B cell (primary cell): Measurements from ENCODE around the gene EIF2AK2. TPM values are rescaled to one million over a fixed set of nuclear protein-coding genes. Genes with fewer than 3 reads are reported as not detected.

Source experiments
- ATAC-seq: fragments of 200-7000 bp; cut with Tn5 transposase; one replicate; pipeline ENCODE4 v1.10.0; 2021; ENCODE audit warnings: low read depth, mild to moderate bottlenecking, moderate number of reproducible peaks, moderate library complexity
- CTCF ChIA-PET: fragments of 350-600 bp; sonication (Branson Sonifier 250); formaldehyde crosslinking; loops from one replicate; lab custom pipeline; 2021; ENCODE audit warnings: antibody characterized with exemption, inconsistent platforms; lab: Charles Lee
- POLR2A ChIA-PET: fragments of 350-600 bp; sonication (Branson Sonifier 250); formaldehyde crosslinking; loops from one replicate; lab custom pipeline; 2021; ENCODE audit warnings: antibody characterized with exemption; lab: Charles Lee
- DNase-seq: peaks from one replicate; pipeline ENCODE4 v3.0.0; 2013
- H2AFZ ChIP-seq: 2 replicates; pipeline ENCODE4 v1.6.1; 2012; ENCODE audit warnings: mild to moderate bottlenecking, low read depth, low read length; ENCODE audit not compliant: insufficient read depth, poor library complexity, severe bottlenecking
- H3K27ac ChIP-seq, 2 donors: 1 replicate in 1 of 2; 2 replicates in 1 of 2; pipeline ENCODE4 v1.5.1; 2012 to 2013; ENCODE audit warnings: low read length in 2 of 2, mild to moderate bottlenecking in 2 of 2, moderate library complexity in 1 of 2
- H3K27me3 ChIP-seq, 4 experiments: fragments of 200-600 bp in 1 of 4; sonication (generic) in 1 of 4; replicated peaks in 1 of 4; 1 replicate in 2 of 4; 2 replicates in 2 of 4; pipeline versions ENCODE4 v1.6.1 to v1.7.0; 2013 to 2016; ENCODE audit warnings: low read length in 3 of 4, mild to moderate bottlenecking in 2 of 4, mixed read lengths in 1 of 4, moderate library complexity in 1 of 4; ENCODE audit not compliant: insufficient read depth in 4 of 4, control insufficient read depth in 3 of 4; ENCODE audit errors: control extremely low read depth in 1 of 4
- H3K36me3 ChIP-seq, 2 experiments: replicated peaks in 1 of 2; 1 replicate in 1 of 2; 2 replicates in 1 of 2; pipeline versions ENCODE4 v1.6.1 to v1.7.1; 2013; ENCODE audit warnings: low read length in 1 of 2; ENCODE audit not compliant: insufficient read depth in 2 of 2, control insufficient read depth in 1 of 2; ENCODE audit errors: control extremely low read depth in 1 of 2, extremely low read depth in 1 of 2
- H3K4me1 ChIP-seq, 2 donors: fragments of 200-600 bp in 1 of 2; sonication (generic) in 1 of 2; 1 replicate in 1 of 2; 2 replicates in 1 of 2; pipeline versions ENCODE4 v1.5.1 to v1.6.1; 2013 to 2017; ENCODE audit warnings: low read length in 2 of 2; ENCODE audit not compliant: control insufficient read depth in 2 of 2, insufficient read depth in 2 of 2
- H3K4me2 ChIP-seq: replicated peaks from 2 replicates; pipeline ENCODE3; 2012; ENCODE audit warnings: mild to moderate bottlenecking, low read depth, low read length; ENCODE audit not compliant: poor library complexity, severe bottlenecking
- H3K4me3 ChIP-seq, 5 experiments: fragments of 200-600 bp in 1 of 5; sonication (generic) in 1 of 5; 1 replicate in 3 of 5; 2 replicates in 2 of 5; pipeline versions ENCODE4 v1.5.1 to v1.7.0; 2011 to 2016; ENCODE audit warnings: low read length in 4 of 5, mild to moderate bottlenecking in 4 of 5, low read depth in 2 of 5, control low read depth in 1 of 5, moderate library complexity in 1 of 5; ENCODE audit not compliant: insufficient read depth in 1 of 5; ENCODE audit errors: control extremely low read depth in 1 of 5, extremely low read depth in 1 of 5
- H3K79me2 ChIP-seq: fragments of 200-600 bp; sonication (generic); one replicate; pipeline ENCODE4 v1.6.0; 2016; ENCODE audit warnings: low read length; ENCODE audit not compliant: control insufficient read depth, insufficient read depth
- H3K9ac ChIP-seq: fragments of 200-600 bp; sonication (generic); 2 replicates; pipeline ENCODE4 v1.6.1; 2017; ENCODE audit warnings: mild to moderate bottlenecking, low read length, moderate library complexity
- H3K9me3 ChIP-seq, 3 donors: one replicate each; pipeline versions ENCODE4 v1.6.1 to v1.7.1; 2013; ENCODE audit warnings: low read length in 2 of 3; ENCODE audit not compliant: control insufficient read depth in 2 of 3, insufficient read depth in 1 of 3; ENCODE audit errors: control extremely low read depth in 1 of 3
- H4K20me1 ChIP-seq: 2 replicates; pipeline ENCODE4 v1.6.0; 2012; ENCODE audit warnings: mild to moderate bottlenecking, low read length; ENCODE audit not compliant: insufficient read depth, control insufficient read depth, poor library complexity, severe bottlenecking
- H3K27ac Mint-ChIP-seq: one replicate; pipeline ENCODE4 v1.8.0; 2021; ENCODE audit warnings: mixed read lengths
- H3K27me3 Mint-ChIP-seq: one replicate; pipeline ENCODE4 v1.8.0; 2021; ENCODE audit warnings: mixed read lengths
- H3K4me1 Mint-ChIP-seq: one replicate; pipeline ENCODE4 v1.8.0; 2021; ENCODE audit warnings: mixed read lengths
- H3K4me3 Mint-ChIP-seq: one replicate; pipeline ENCODE4 v1.8.0; 2021; ENCODE audit warnings: mixed read lengths
- H3K9me3 Mint-ChIP-seq: one replicate; pipeline ENCODE4 v1.8.0; 2022; ENCODE audit warnings: mixed read lengths; ENCODE audit not compliant: insufficient read depth
- CTCF ChIP-seq: fragments of 200-600 bp; IDR thresholded peaks from one replicate; pipeline ENCODE4 v1.8.0; 2022; ENCODE audit warnings: antibody characterized with exemption, mild to moderate bottlenecking
- EZH2 ChIP-seq: IDR thresholded peaks from 2 replicates; pipeline ENCODE4 v1.6.1; 2012; ENCODE audit warnings: borderline replicate concordance, low read depth, mild to moderate bottlenecking, moderate library complexity, low read length; ENCODE audit not compliant: insufficient read depth, poor library complexity, severe bottlenecking
- WGBS: methylation state at CpG from one replicate; pipeline ENCODE4 v1.1.5; 2013; ENCODE audit warnings: missing lambda C conversion rate; ENCODE audit not compliant: insufficient coverage; 5-methylcytosine and 5-hydroxymethylcytosine counted together
- intact Hi-C: fragments of 100-400 bp; cut with micrococcal nuclease; formaldehyde crosslinking; loops from one replicate; pipeline ENCODE4 v1.10.0; 2022
- polyA plus RNA-seq: library from polyadenylated mRNA; depleted of rRNA; stranded (reverse); fragments of >200 nt; gene quantifications from 2 replicates; pipeline ENCODE4 v1.2.3, GENCODE V29; 2012
- total RNA-seq, 2 donors: library from RNA; stranded (reverse); fragments of 120-200 nt in 1 of 2; gene quantifications; 1 replicate in 1 of 2; 2 replicates in 1 of 2; pipeline versions ENCODE4 v1.2.3 to v1.2.4, GENCODE V29; 2013 to 2022

The EIF2AK2 gene
- total and polyA plus RNA-seq, 2 donors (not counting 1 experiment from before 2014, with no cell fraction given): 6.5 to 36.9 TPM

GRCh38 chr2:37192551-37192950 is 35.8 kb upstream of the EIF2AK2 start:
- H3K27me3 Mint-ChIP-seq: no peaks in the 10 kb centered on the region
- intact Hi-C loops: no loop called here
- no peak overlapping the region for H3K9ac ChIP-seq
- DNase-seq (no peak), ATAC-seq (no peak)
- H3K4me1 Mint-ChIP-seq: peaks cover 12% of the 10 kb centered on the region
- POLR2A ChIA-PET: interaction anchor here (0.7 kb wide), 1 partner anchor 59 kb away, joined by 5 read pairs; no protein-coding TSS in a partner anchor
- H3K27me3 ChIP-seq: no peaks in the 10 kb centered on the region
- H3K9me3 Mint-ChIP-seq: no peaks in the 10 kb centered on the region
- H3K4me3 Mint-ChIP-seq: no peak overlapping the region
- no peak overlapping the region for H3K4me3 ChIP-seq
- H3K4me1 ChIP-seq: peaks cover 7 to 14% of the 10 kb centered on the region in 2 donors
- H2AFZ ChIP-seq: no peak overlapping the region
- no peak overlapping the region for H3K27ac Mint-ChIP-seq
- H3K9me3 ChIP-seq: peaks cover 0 to 5% (median 0%) of the 10 kb centered on the region in 3 donors
- TF ChIP-seq EZH2 (no peak), CTCF (no peak)
- peaks cover 10% of the 10 kb centered on the region for H3K79me2 ChIP-seq
- CTCF ChIA-PET: interaction anchor here (0.7 kb wide), 1 partner anchor 1724 kb away, joined by 3 read pairs; no protein-coding TSS in a partner anchor
- H3K4me2 ChIP-seq: no peak overlapping the region
- H4K20me1 ChIP-seq: no peaks in the 10 kb centered on the region
- WGBS: no CpG with 5 or more reads among the region's 1 CpG
- no peak overlapping the region for H3K27ac ChIP-seq
- H3K36me3 ChIP-seq: no peaks in the 10 kb centered on the region

- no peak overlapping the region for H3K9ac ChIP-seq
- no peak overlapping the region for H3K27ac ChIP-seq
- peaks cover 3% of the 10 kb centered on the region for H3K27me3 Mint-ChIP-seq
- peaks cover 0 to 7% of the 10 kb centered on the region in 2 donors for H3K4me1 ChIP-seq
- DNase-seq (no peak), ATAC-seq (no peak)
- no peak overlapping the region for H3K4me3 ChIP-seq
- H3K4me3 Mint-ChIP-seq: no peak overlapping the region
- peaks cover 0 to 5% (median 0%) of the 10 kb centered on the region in 3 donors for H3K9me3 ChIP-seq
- H3K27me3 ChIP-seq: no peaks in the 10 kb centered on the region
- no peaks in the 10 kb centered on the region for H3K36me3 ChIP-seq
- no peak overlapping the region for H3K27ac Mint-ChIP-seq
- H2AFZ ChIP-seq: no peak overlapping the region
- peaks cover 2% of the 10 kb centered on the region for H3K79me2 ChIP-seq
- H3K9me3 Mint-ChIP-seq: no peaks in the 10 kb centered on the region
- 90% methylated on average over 6 of the region's 6 CpGs for WGBS
- no peak for TF ChIP-seq CTCF
- no peak for TF ChIP-seq EZH2
- CTCF ChIA-PET: no interaction called here
- H4K20me1 ChIP-seq: no peaks in the 10 kb centered on the region
- H3K4me1 Mint-ChIP-seq: peaks cover 6% of the 10 kb centered on the region
- intact Hi-C loops: no loop called here
- POLR2A ChIA-PET: interaction anchor here (0.7 kb wide), 1 partner anchor 27 kb away, joined by 9 read pairs; no protein-coding TSS in a partner anchor
- no peak overlapping the region for H3K4me2 ChIP-seq
Observed at GRCh38 chr2:37191747-37192146, 35.0 kb upstream of the EIF2AK2 start.
